Measurements from ENCODE around the gene OLR1. TPM values are rescaled to one million over a fixed set of nuclear protein-coding genes. Genes with fewer than 3 reads are reported as not detected.

OLR1 gene
- total RNA-seq, 4 donors from 2014 or later, result 2.7 TPM; not detected in 3

DNA sequence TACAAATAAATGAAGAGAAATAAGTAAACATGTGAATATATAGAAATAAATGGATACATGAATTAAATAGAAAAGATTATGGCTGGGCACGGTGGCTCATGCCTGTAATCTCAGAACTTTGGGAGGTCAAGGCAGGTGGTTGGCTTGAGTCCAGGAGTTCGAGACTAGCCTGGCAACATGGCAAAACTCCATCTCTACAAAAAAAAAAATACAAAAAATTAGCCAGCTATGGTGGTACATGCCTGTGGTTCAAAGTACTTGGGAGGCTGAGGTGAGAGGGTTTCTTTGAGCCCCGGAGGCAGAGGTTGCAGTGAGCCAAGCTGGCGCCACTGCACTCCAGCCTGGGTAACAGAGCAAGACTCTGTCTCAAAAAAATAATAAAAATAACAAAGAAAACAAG, 36.8 kb downstream of the OLR1 start:
- Histone ChIP-seq H3K27ac (no peak overlapping the region), H3K4me1 (peaks cover 0 to 39% (median 12%) of the 10 kb centered on the region in 3 donors), H3K9me3 (no peaks in the 10 kb centered on the region), H3K27me3 (no peaks in the 10 kb centered on the region), H3K36me3 (no peaks in the 10 kb centered on the region), H3K4me3 (no peak overlapping the region)
- DNase-seq, result no peak
- TF ChIP-seq POLR2A (IDR thresholded peaks at IDR 0.05) (no peak), CTCF (IDR thresholded peaks at IDR 0.05) (no peak)
- intact Hi-C loops (cut with DNase I), result loop anchor here (5.0 kb wide), 1 partner anchor 103 kb away; the partner anchor contains the start of gene CLEC9A
- WGBS, 2 donors, result 37 to 70% methylated on average over 4 of the region's 4 CpGs

DNA sequence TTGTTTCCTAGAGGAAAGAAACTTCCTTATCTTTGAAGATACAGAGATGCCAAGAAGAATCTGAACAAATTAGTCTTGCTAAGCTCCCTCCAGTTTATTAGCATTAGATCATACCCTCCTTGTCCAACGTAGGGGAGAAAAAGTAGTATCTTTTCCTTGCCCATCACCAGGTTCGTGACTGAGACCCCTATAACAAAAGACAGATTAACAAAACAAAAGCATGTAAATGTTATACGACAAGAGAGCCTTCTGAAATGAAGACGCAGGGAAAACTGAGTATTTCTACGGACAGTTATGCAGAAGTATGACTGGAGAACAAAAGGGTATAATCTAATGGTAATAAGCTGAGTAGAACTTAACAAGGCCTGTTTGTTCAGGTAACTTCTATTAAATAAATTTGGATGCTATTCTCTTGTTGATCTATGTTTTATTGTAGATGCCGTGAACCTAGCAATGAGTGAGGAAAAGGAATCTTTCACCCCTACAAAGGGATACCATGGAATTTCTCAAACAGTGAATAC, 39.0 kb downstream of the OLR1 start:
- Histone ChIP-seq H3K4me1 (peaks cover 0 to 57% (median 12%) of the 10 kb centered on the region in 3 donors), H3K4me3 (no peak overlapping the region), H3K27ac (peak overlapping the region in 1 of 4 donors; percentile 30), H3K9me3 (no peaks in the 10 kb centered on the region), H3K36me3 (no peaks in the 10 kb centered on the region), H3K27me3 (no peaks in the 10 kb centered on the region)
- intact Hi-C loops (cut with DNase I), result no loop called here
- no peak for TF ChIP-seq CTCF (IDR thresholded peaks at IDR 0.05)
- TF ChIP-seq POLR2A (IDR thresholded peaks at IDR 0.05), result no peak
- WGBS, 2 donors, result 69 to 76% methylated on average over 6 of the region's 6 CpGs
- DNase-seq, result no peak

GRCh38 chr12:10131111-10131690, 40.7 kb downstream of the OLR1 start:
- 51 to 58% methylated on average over 2 of the region's 2 CpGs for WGBS, 2 donors
- no peaks in the 10 kb centered on the region for H3K9me3 ChIP-seq
- no peaks in the 10 kb centered on the region for H3K36me3 ChIP-seq
- H3K4me1 ChIP-seq, result peaks cover 0 to 51% (median 12%) of the 10 kb centered on the region in 3 donors
- H3K27me3 ChIP-seq, result no peaks in the 10 kb centered on the region
- no peak for DNase-seq
- intact Hi-C loops (cut with DNase I), result no loop called here
- H3K27ac ChIP-seq, result peak overlapping the region; percentile 72 to 85 (median 80)
- TF ChIP-seq CTCF (IDR thresholded peaks at IDR 0.05) (no peak), POLR2A (IDR thresholded peaks at IDR 0.05) (no peak)
- H3K4me3 ChIP-seq, result no peak overlapping the region

- Histone ChIP-seq H3K9me3 (no peaks in the 10 kb centered on the region), H3K36me3 (no peaks in the 10 kb centered on the region), H3K4me3 (peak within 1 kb of the TSS; percentile 33 to 60 (median 34)), H3K4me1 (peaks cover 0 to 47% (median 12%) of the 10 kb centered on the region in 3 donors), H3K27ac (peak within 1 kb of the TSS; percentile 72 to 85 (median 80)), H3K27me3 (no peaks in the 10 kb centered on the region)
- 23 to 31% methylated on average over 1 of the region's 1 CpG for WGBS, 2 donors
- intact Hi-C loops (cut with DNase I), result no loop called here
- TF ChIP-seq POLR2A (IDR thresholded peaks at IDR 0.05), result peak in 1 of 4 donors; percentile 38
- TF ChIP-seq CTCF (IDR thresholded peaks at IDR 0.05), result no peak
- DNase-seq, result no peak
These were observed 41.9 kb downstream of the OLR1 start, which contains the start of gene CLEC7A for GRCh38 chr12:10130042-10130441. Gene CLEC7A (minus strand): TSS chr12:10130199. CDS start chr12:10130082, 117 bp downstream.

DNA sequence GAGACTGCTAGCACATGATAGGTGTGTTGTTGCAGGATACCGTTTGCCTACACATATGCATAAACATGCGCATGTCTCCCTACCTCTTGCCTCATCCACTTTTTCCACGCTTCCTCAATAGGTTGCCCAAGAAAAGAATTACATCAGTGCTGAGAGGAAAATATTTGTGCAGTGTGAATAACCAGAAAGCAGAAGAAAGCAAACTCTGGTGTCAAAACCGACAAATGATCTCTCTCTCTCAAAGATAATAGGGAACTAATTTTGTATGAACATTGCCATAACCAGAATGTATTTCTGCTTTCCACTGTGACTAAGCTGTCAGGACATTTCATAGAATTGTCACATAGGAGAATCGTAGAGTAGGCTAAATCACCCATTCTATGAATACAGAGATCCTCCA, 43.2 kb downstream of the OLR1 start:
- Histone ChIP-seq H3K27ac (peak overlapping the region; percentile 70 to 85 (median 74)), H3K4me1 (peaks cover 0 to 47% (median 12%) of the 10 kb centered on the region in 3 donors), H3K9me3 (no peaks in the 10 kb centered on the region), H3K27me3 (no peaks in the 10 kb centered on the region), H3K4me3 (peak overlapping the region; percentile 33 to 60 (median 34)), H3K36me3 (no peaks in the 10 kb centered on the region)
- intact Hi-C loops (cut with DNase I), result no loop called here
- TF ChIP-seq POLR2A (IDR thresholded peaks at IDR 0.05) (peak in 1 of 4 donors; percentile 29), CTCF (IDR thresholded peaks at IDR 0.05) (no peak)
- WGBS, 2 donors, result 30 to 34% methylated on average over 5 of the region's 5 CpGs
- no peak for DNase-seq

Measured in esophagus squamous epithelium (tissue), 5 donors.